Vagina (tissue), 2 donors: ENCODE results near the gene MORC1.

Experiments used
- CTCF ChIP-seq, 3 experiments: fragments of 450-650 bp in 2 of 3; fragments of 200-600 bp in 1 of 3; sonication (generic) in 1 of 3; IDR thresholded peaks; one replicate each; pipeline ENCODE4 v1.5.1; 2017 to 2019; ENCODE audit warnings: antibody characterized with exemption in 3 of 3, mild to moderate bottlenecking in 2 of 3, moderate library complexity in 2 of 3
- POLR2A ChIP-seq, 2 donors: fragments of 450-650 bp; IDR thresholded peaks; one replicate each; pipeline ENCODE4 v1.6.1; 2017; ENCODE audit warnings: antibody characterized with exemption in 2 of 2, mild to moderate bottlenecking in 2 of 2, moderate library complexity in 2 of 2
- POLR2AphosphoS5 ChIP-seq, 2 donors: sonication (generic); formaldehyde crosslinking; IDR thresholded peaks; one replicate each; pipeline ENCODE4 v1.9.0; 2017; ENCODE audit warnings: antibody characterized with exemption in 2 of 2, mild to moderate bottlenecking in 2 of 2, low read depth in 1 of 2; ENCODE audit not compliant: insufficient read depth in 1 of 2

DNA sequence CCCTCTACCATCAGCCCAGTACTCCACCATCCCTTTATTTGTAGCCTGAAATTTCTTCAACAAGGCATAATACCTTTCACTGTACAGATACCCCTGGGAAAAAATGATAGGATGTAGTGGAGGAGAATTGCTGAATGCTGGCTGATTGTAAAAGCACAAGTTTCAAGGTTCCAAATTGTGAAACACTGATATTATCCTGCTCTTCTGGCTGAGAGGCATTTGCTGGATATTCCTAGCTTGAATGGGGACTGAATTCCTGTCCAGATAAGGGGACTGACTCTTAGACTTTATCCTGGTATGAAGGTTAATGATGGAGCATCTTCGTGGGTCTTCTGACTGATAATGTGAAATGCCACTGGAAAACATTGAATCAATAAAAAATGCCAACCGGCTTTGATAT lies 9.6 kb upstream of the MORC1 start:
- TF ChIP-seq CTCF (IDR thresholded peaks at IDR 0.05) (no peak), POLR2A (IDR thresholded peaks at IDR 0.05) (no peak), POLR2AphosphoS5 (IDR thresholded peaks at IDR 0.05; ENCODE audit: insufficient read depth in 1 of 2, low read depth in 1 of 2) (no peak)
